Spinal cord (tissue), 10 donors: Measurements from ENCODE around the gene PRPF4. TPM values are rescaled to one million over a fixed set of nuclear protein-coding genes. Genes with fewer than 3 reads are reported as not detected.
A peak's percentile ranks its signal among the peaks of the same experiment; 100 is the strongest.

Experiments used
- DNase-seq, 6 donors: peaks; one replicate each; pipeline versions ENCODE4 v3.0.0 to v3.0.0-alpha.2; 2013 to 2015; ENCODE audit warnings: low spot score in 6 of 6, low read depth in 4 of 6
- H3K27ac ChIP-seq: one replicate; pipeline ENCODE4 v1.5.1; 2013; ENCODE audit warnings: low read depth, low read length, control low read depth
- H3K27me3 ChIP-seq: one replicate; pipeline ENCODE4 v1.6.1; 2013; ENCODE audit warnings: low read length; ENCODE audit not compliant: control insufficient read depth, insufficient read depth
- H3K36me3 ChIP-seq: one replicate; pipeline ENCODE4 v1.6.1; 2013; ENCODE audit warnings: low read length; ENCODE audit not compliant: control insufficient read depth, insufficient read depth
- H3K4me1 ChIP-seq: one replicate; pipeline ENCODE4 v1.6.1; 2013; ENCODE audit warnings: low read length; ENCODE audit not compliant: control insufficient read depth, insufficient read depth
- H3K4me3 ChIP-seq: one replicate; pipeline ENCODE4 v1.5.1; 2013; ENCODE audit warnings: low read depth, low read length, control low read depth
- H3K9me3 ChIP-seq: one replicate; pipeline ENCODE4 v1.6.1; 2013; ENCODE audit warnings: low read length; ENCODE audit not compliant: control insufficient read depth, insufficient read depth
- WGBS: methylation state at CpG from one replicate; pipeline ENCODE4 v1.1.5; 2013; ENCODE audit warnings: missing lambda C conversion rate; ENCODE audit not compliant: insufficient coverage; 5-methylcytosine and 5-hydroxymethylcytosine counted together
- polyA plus RNA-seq, 2 donors: library from polyadenylated mRNA; unstranded; fragments of 120-200 nt; gene quantifications; one replicate each; pipeline ENCODE4 v1.2.1, GENCODE V29; 2013; ENCODE audit not compliant: insufficient read length in 2 of 2
- total RNA-seq, 2 donors: library from RNA; depleted of rRNA in 1 of 2; stranded (reverse); fragments of 120-200 nt in 1 of 2; fragments of >200 nt in 1 of 2; gene quantifications; one replicate each; pipeline versions ENCODE4 v1.2.3 to v1.2.4, GENCODE V29; 2013 to 2014
- donor health status: healthy.

PRPF4 gene
- total and polyA plus RNA-seq, 4 donors, result 22.5 to 30.6 (median 24.2) TPM

- no peak for DNase-seq
- H3K4me3 ChIP-seq, result no peak overlapping the region
- no peak overlapping the region for H3K27ac ChIP-seq
- H3K36me3 ChIP-seq, result peaks cover 23% of the 10 kb centered on the region
- H3K9me3 ChIP-seq, result no peaks in the 10 kb centered on the region
- no CpG with 5 or more reads among the region's 1 CpG for whole genome bisulfite sequencing
- no peaks in the 10 kb centered on the region for H3K27me3 ChIP-seq
- no peaks in the 10 kb centered on the region for H3K4me1 ChIP-seq
Measured at GRCh38 chr9:113261917-113262671, 13.4 kb upstream of the PRPF4 start.

- no peaks in the 10 kb centered on the region for H3K27me3 ChIP-seq
- 83% methylated on average over 1 of the region's 3 CpGs for WGBS
- H3K36me3 ChIP-seq, result peaks cover 23% of the 10 kb centered on the region
- no peak overlapping the region for H3K27ac ChIP-seq
- no peak overlapping the region for H3K4me3 ChIP-seq
- H3K4me1 ChIP-seq, result no peaks in the 10 kb centered on the region
- no peak for DNase-seq
- no peaks in the 10 kb centered on the region for H3K9me3 ChIP-seq
Measured at GRCh38 chr9:113266174-113266573, 9.3 kb upstream of the PRPF4 start.

GRCh38 chr9:113267911-113268566, 7.4 kb upstream of the PRPF4 start:
- no peaks in the 10 kb centered on the region for H3K4me1 ChIP-seq
- DNase-seq, result no peak
- no peaks in the 10 kb centered on the region for H3K9me3 ChIP-seq
- H3K4me3 ChIP-seq, result no peak overlapping the region
- H3K27me3 ChIP-seq, result no peaks in the 10 kb centered on the region
- peaks cover 35% of the 10 kb centered on the region for H3K36me3 ChIP-seq
- 100% methylated on average over 1 of the region's 4 CpGs for WGBS
- H3K27ac ChIP-seq, result no peak overlapping the region

GRCh38 chr9:113269355-113269754, 6.1 kb upstream of the PRPF4 start:
- Histone ChIP-seq H3K4me1 (no peaks in the 10 kb centered on the region), H3K27me3 (no peaks in the 10 kb centered on the region), H3K4me3 (no peak overlapping the region), H3K27ac (no peak overlapping the region), H3K36me3 (peaks cover 35% of the 10 kb centered on the region), H3K9me3 (no peaks in the 10 kb centered on the region)
- DNase-seq, result no peak
- no CpG with 5 or more reads among the region's 2 CpGs for WGBS

- peaks cover 35% of the 10 kb centered on the region for H3K36me3 ChIP-seq
Measured at GRCh38 chr9:113269871-113270270, 5.6 kb upstream of the PRPF4 start.

GRCh38 chr9:113274474-113275156, 843 bp upstream of the PRPF4 start:
- H3K36me3 ChIP-seq, result peaks cover 23% of the 10 kb centered on the region
- H3K27ac ChIP-seq, result peak overlapping the region; percentile 96
- H3K27me3 ChIP-seq, result no peaks in the 10 kb centered on the region
- peak overlapping the region; percentile 90 for H3K4me3 ChIP-seq
- H3K9me3 ChIP-seq, result no peaks in the 10 kb centered on the region
- 0% methylated on average over 12 of the region's 15 CpGs for WGBS
- peak; percentile 26 to 88 (median 41) for DNase-seq
- H3K4me1 ChIP-seq, result peaks cover 5% of the 10 kb centered on the region

More at GRCh38 chr9:113269871-113270270, 5.6 kb upstream of the PRPF4 start:
- Histone ChIP-seq H3K4me1 (no peaks in the 10 kb centered on the region), H3K9me3 (no peaks in the 10 kb centered on the region), H3K27ac (no peak overlapping the region), H3K27me3 (no peaks in the 10 kb centered on the region), H3K4me3 (no peak overlapping the region)
- no CpG with 5 or more reads among the region's 2 CpGs for WGBS
- no peak for DNase-seq

- H3K36me3 ChIP-seq, result peaks cover 42% of the 10 kb centered on the region
- no peaks in the 10 kb centered on the region for H3K9me3 ChIP-seq
- WGBS, result 86% methylated on average over 4 of the region's 4 CpGs
- no peak overlapping the region for H3K4me3 ChIP-seq
- H3K27me3 ChIP-seq, result no peaks in the 10 kb centered on the region
- peaks cover 5% of the 10 kb centered on the region for H3K4me1 ChIP-seq
- DNase-seq, result no peak
- H3K27ac ChIP-seq, result no peak overlapping the region
Measured at GRCh38 chr9:113278840-113279239, 3.4 kb downstream of the PRPF4 start.

GRCh38 chr9:113281356-113281755, 5.9 kb downstream of the PRPF4 start:
- Histone ChIP-seq H3K36me3 (peaks cover 54% of the 10 kb centered on the region), H3K27me3 (no peaks in the 10 kb centered on the region), H3K9me3 (no peaks in the 10 kb centered on the region), H3K4me3 (no peak overlapping the region), H3K27ac (no peak overlapping the region), H3K4me1 (peaks cover 5% of the 10 kb centered on the region)
- no peak for DNase-seq
- WGBS, result 91% methylated on average over 4 of the region's 4 CpGs

- Histone ChIP-seq H3K36me3 (peaks cover 49% of the 10 kb centered on the region), H3K27me3 (no peaks in the 10 kb centered on the region), H3K9me3 (no peaks in the 10 kb centered on the region), H3K4me1 (no peaks in the 10 kb centered on the region), H3K4me3 (no peak overlapping the region), H3K27ac (no peak overlapping the region)
- WGBS, result no CpG with 5 or more reads among the region's 2 CpGs
- DNase-seq, result no peak
Measured at GRCh38 chr9:113289091-113289490, 13.6 kb downstream of the PRPF4 start.
